Hepatocyte (in vitro differentiated cells): Measurements from ENCODE around the gene FBXO10.

Experiments
- CTCF ChIP-seq: fragments of 200-600 bp; sonication (generic); IDR thresholded peaks from 2 replicates; pipeline ENCODE4 v1.5.1; 2016; ENCODE audit warnings: antibody characterized with exemption, mild to moderate bottlenecking; ENCODE audit not compliant: poor library complexity
- EZH2 ChIP-seq: fragments of 200-600 bp; sonication (generic); IDR thresholded peaks from 2 replicates; pipeline ENCODE4 v1.6.1; 2016; ENCODE audit warnings: antibody characterized with exemption, mild to moderate bottlenecking, borderline replicate concordance

- TF ChIP-seq CTCF (no peak), EZH2 (no peak)
Measured at GRCh38 chr9:37465249-37466036, 110.7 kb downstream of the FBXO10 start, which contains the start of gene ZBTB5.
